Hepatic stellate cell (primary cell): Measurements from ENCODE around the gene KLHL42.

Experiments used
- DNase-seq: peaks from one replicate; pipeline ENCODE4 v3.0.0; 2011; ENCODE audit warnings: low spot score

Gene KLHL42

GRCh38 chr12:27780612-27781408 is 777 bp downstream of the KLHL42 start:
- DNase-seq, result peak; percentile 35

- no peak for DNase-seq
Measured at GRCh38 chr12:27781680-27782079, 1.6 kb downstream of the KLHL42 start.

- no peak for DNase-seq
Measured at GRCh38 chr12:27782481-27782880, 2.4 kb downstream of the KLHL42 start.

- peak; percentile 37 for DNase-seq
Measured at GRCh38 chr12:27785882-27786570, 6.0 kb downstream of the KLHL42 start.

- DNase-seq, result peak; percentile 22
Measured at GRCh38 chr12:27787559-27787958, 7.5 kb downstream of the KLHL42 start.

GRCh38 chr12:27790179-27790578 is 10.1 kb downstream of the KLHL42 start:
- DNase-seq, result no peak

GRCh38 chr12:27794818-27795584 is 15.0 kb downstream of the KLHL42 start:
- DNase-seq, result no peak

GRCh38 chr12:27796128-27796527 is 16.1 kb downstream of the KLHL42 start:
- DNase-seq, result no peak

GRCh38 chr12:27797301-27798025 is 17.4 kb downstream of the KLHL42 start:
- no peak for DNase-seq

- no peak for DNase-seq
Measured at GRCh38 chr12:27800819-27801218, 20.8 kb downstream of the KLHL42 start.

- DNase-seq, result no peak
Measured at GRCh38 chr12:27801630-27802029, 21.6 kb downstream of the KLHL42 start.

- no peak for DNase-seq
Measured at GRCh38 chr12:27802511-27802910, 22.5 kb downstream of the KLHL42 start.

- no peak for DNase-seq
Measured at GRCh38 chr12:27802936-27803335, 22.9 kb downstream of the KLHL42 start.

- no peak for DNase-seq
Measured at GRCh38 chr12:27805238-27805637, 25.2 kb downstream of the KLHL42 start.

GRCh38 chr12:27806259-27806658 is 26.2 kb downstream of the KLHL42 start:
- DNase-seq, result no peak

GRCh38 chr12:27807063-27807703 is 27.1 kb downstream of the KLHL42 start:
- DNase-seq, result no peak

- DNase-seq, result no peak
Measured at GRCh38 chr12:27808841-27809240, 28.8 kb downstream of the KLHL42 start.

- no peak for DNase-seq
Measured at GRCh38 chr12:27810756-27811155, 30.7 kb downstream of the KLHL42 start.

GRCh38 chr12:27812502-27812901 is 32.5 kb downstream of the KLHL42 start:
- no peak for DNase-seq

GRCh38 chr12:27814411-27814810 is 34.4 kb downstream of the KLHL42 start:
- DNase-seq, result no peak

- DNase-seq, result no peak
Measured at GRCh38 chr12:27814851-27815591, 35.0 kb downstream of the KLHL42 start.
